GM12872 (cell line): ENCODE data around the gene DNAJC16.

ENCODE experiments used
- TF ChIP-seq, protein P1 (sequence below): IDR thresholded peaks from 3 replicates; pipeline ENCODE4 v1.5.1; 2011; ENCODE audit warnings: low read depth, mild to moderate bottlenecking, low read length, moderate library complexity; ENCODE audit not compliant: insufficient read depth

The DNAJC16 gene

DNA sequence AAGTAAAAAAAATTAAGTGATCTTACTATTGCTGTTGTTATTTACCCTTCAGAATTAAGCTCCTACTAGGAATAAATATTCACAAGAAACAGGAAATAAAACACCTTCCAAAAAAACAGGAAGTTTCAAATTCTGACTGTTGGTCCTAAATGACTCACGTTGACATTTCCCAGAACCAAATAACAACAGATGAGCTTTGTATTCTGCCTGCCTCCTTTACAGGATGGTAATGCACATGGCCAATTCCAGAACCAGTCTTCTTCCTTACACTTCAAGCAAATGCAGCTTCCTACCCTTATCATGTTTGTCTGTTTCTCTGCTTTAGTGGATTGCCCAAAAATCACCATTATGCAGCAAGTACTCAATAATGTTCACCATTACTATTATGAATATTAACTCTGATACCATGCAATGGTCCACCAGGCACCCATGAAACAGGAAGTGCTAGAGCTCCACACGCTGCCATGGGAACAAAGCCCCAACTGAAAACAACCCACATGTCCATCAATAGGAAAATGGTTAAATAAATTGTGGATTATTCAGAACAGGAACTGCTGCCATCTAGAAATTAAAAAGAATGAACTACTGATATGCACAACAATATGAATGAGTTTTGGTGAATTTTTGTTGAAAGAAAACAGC, 11.5 kb upstream of the DNAJC16 start:
- TF ChIP-seq, protein P1, sequence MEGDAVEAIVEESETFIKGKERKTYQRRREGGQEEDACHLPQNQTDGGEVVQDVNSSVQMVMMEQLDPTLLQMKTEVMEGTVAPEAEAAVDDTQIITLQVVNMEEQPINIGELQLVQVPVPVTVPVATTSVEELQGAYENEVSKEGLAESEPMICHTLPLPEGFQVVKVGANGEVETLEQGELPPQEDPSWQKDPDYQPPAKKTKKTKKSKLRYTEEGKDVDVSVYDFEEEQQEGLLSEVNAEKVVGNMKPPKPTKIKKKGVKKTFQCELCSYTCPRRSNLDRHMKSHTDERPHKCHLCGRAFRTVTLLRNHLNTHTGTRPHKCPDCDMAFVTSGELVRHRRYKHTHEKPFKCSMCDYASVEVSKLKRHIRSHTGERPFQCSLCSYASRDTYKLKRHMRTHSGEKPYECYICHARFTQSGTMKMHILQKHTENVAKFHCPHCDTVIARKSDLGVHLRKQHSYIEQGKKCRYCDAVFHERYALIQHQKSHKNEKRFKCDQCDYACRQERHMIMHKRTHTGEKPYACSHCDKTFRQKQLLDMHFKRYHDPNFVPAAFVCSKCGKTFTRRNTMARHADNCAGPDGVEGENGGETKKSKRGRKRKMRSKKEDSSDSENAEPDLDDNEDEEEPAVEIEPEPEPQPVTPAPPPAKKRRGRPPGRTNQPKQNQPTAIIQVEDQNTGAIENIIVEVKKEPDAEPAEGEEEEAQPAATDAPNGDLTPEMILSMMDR, result no peak

DNA sequence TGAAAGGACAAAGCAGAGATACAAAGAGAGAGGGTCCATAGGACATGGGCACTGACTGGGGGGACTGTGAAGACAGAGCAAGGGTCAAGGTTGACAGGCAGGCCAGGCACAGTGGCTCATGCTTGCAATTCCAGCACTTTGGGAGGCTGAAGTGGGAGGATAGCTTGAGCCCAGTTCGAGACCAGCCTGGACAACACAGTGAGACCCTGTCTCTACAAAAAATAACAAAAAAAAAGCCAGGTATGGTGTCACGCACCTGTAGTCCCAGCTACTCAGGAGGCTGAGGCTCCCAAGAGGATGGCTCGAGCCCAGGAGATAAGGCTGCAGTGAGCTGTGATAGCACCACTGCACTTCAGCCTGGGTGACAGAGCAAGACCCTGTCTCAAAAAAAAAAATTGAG, 7.0 kb upstream of the DNAJC16 start:
- TF ChIP-seq, protein P1, result no peak

DNA sequence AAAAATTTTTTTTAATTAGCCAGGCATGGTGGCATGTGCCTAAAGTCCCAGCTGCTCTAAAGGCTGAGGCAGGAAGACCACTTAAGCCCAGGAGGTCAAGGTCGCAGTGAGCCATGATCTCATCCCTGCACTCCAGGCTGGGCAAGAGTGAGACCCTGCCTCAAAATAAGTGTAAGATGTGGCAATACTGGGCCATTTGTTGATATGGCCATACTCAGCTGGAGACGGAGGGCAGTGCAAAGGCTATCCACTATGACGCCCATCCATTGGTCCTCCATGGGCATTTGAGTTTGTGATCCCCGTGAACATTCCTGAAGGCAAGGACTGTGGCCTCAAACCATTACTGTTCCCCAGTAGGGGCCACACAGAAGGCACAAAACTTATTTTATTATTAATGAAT, 4.1 kb upstream of the DNAJC16 start:
- TF ChIP-seq, protein P1, result no peak

DNA sequence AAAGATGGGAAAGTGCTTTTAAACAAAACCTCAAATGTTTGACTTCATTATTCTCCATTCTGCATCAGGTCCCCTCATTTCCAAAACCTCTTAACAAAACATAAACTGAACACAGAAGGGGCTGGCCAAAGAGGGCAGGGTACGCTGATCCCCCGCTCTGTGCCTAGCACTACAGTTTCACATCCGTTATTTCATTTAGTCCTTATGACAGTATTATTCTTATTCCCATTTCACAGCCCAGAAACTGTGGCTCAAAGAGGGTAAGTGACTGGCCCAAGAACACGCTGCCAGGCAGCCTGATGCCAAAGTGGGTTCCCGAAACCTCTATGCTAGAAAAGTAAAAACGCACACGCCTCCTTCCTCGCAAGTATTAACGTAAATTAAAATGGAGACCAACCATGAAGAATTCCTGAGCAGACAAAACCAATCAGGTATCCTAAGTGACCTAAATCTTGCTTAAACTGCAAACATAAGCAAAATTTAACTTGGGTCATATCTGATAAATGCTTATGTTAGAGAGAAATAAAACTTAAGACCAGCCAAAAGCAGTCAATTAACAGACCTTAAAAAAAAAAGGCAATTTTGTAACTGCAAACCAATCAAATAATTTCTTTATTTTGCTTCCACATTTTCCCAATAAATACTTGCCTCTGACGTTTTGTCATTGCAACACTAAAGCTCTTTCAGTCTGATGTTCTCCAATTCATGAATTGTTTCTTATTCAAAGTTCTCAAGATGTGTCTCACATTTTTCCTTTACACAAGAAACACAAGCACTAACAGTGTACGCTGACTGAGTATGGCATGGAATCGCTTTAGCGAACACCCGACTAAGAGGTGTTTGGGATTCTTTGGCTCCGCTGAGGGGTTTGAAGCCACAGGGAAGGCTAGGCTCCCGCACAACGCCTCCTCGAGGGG, 3.3 kb upstream of the DNAJC16 start:
- TF ChIP-seq, protein P1, result no peak

DNA sequence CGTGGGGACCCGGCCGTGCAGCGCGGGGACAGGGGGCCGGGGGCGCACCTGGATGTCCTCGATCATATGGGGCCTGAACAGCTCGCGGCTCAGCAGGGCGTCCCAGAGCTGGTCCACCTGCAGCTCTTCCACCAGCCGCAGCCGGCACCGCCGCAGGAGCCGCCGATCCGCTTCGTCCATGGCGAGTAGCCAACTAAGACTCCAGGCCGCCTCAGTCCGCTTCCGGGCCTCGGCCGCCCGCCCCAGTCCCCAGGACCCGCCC, 2.7 kb upstream of the DNAJC16 start, which contains the start of gene CASP9:
CASP9 (minus strand) TSS at position 195 of the 262 bp plus-strand sequence; CDS start at position 180, 15 bp downstream.
- TF ChIP-seq, protein P1, result no peak

DNA sequence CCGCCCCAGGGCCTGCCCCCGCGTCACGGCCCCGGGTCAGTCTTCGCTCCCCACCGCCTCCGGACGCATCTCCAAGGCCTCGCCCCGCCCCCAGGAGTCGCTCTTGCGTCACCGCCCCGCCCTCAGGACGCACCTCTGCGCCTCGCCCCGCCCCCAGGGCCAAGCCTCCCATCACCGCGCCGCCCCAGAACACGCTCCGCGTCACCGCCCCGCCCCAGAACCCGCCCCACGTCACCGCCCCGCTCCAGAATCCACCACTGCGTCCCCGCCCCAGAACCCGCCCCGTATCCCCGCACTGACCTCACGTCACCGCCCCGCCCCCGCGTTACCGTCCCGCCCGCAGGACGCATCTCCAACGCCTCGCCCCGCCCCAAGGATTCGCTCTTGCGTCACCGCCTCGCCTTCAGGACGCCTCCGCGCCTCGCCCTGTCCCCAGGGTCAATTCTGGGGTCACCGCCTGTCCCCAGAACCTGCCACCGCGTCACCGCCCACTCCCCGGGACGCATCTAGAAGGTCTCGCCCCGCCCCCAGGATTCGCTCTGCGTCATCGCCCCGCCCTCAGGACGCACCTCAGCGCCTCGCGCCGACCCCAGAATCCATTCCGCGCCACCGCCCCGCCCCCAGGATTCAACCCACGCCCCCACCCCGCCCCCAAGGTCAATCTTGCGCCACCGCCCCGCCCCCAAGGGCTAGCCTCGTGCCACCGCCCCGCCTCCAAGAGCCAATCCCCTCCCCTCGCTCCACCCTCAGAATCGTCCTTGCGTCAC, 2.2 kb upstream of the DNAJC16 start:
- TF ChIP-seq, protein P1, result no peak
